ENCODE measurements around the gene TNRC6C. TPM values are rescaled to one million over a fixed set of nuclear protein-coding genes. Genes with fewer than 3 reads are reported as not detected.

TNRC6C gene
- total and polyA plus RNA-seq, 4 donors = 2.2 to 25.9 (median 13.8) TPM

DNA sequence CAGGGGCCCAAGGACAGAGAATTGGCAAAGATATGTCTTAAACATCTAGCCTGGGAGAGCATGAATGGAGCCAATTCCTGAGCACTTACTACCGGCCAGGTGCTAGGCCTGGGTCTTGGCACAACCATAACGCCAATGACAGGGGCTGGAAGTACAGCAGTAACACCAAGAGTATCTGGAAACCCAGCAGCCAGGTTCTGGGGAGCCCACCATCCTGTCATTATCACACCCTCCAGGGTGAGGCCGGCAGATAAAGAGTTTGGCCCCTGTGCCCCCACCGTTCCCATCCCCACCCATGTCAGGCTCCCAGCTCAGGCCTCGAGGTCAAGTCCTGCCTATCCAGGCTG is 171.6 kb downstream of the TNRC6C start:
- no peaks in the 10 kb centered on the region for H3K9me3 ChIP-seq (ENCODE audit: control insufficient read depth in 4 of 4, insufficient read depth in 3 of 4, low read length in 3 of 4)
- no peak overlapping the region for H3K9ac ChIP-seq (ENCODE audit: insufficient read depth in 1 of 2, low read length in 2 of 2)
- peaks cover 0 to 13% (median 0%) of the 10 kb centered on the region in 4 donors for H3K36me3 ChIP-seq (ENCODE audit: control insufficient read depth in 4 of 4, insufficient read depth in 4 of 4, low read length in 4 of 4)
- WGBS, 2 donors = 8 to 31% methylated on average over 5 of the region's 5 CpGs
- no peak for ATAC-seq (ENCODE audit: insufficient read depth, low FRiP score)
- peaks cover 3 to 52% (median 27%) of the 10 kb centered on the region in 5 donors for H3K4me1 ChIP-seq (ENCODE audit: control insufficient read depth in 5 of 5, insufficient read depth in 5 of 5, low read length in 5 of 5)
- H3K27me3 ChIP-seq (ENCODE audit: control insufficient read depth in 3 of 3, insufficient read depth in 3 of 3, low read length in 2 of 3) = peaks cover 0 to 3% (median 0%) of the 10 kb centered on the region in 3 donors
- peak overlapping the region in 1 of 2 donors; percentile 78 for H3K27ac ChIP-seq (ENCODE audit: low read depth in 1 of 2, low read length in 1 of 2)
- no peak for DNase-seq
- H3K4me3 ChIP-seq = no peak overlapping the region
- TF ChIP-seq, protein P1, sequence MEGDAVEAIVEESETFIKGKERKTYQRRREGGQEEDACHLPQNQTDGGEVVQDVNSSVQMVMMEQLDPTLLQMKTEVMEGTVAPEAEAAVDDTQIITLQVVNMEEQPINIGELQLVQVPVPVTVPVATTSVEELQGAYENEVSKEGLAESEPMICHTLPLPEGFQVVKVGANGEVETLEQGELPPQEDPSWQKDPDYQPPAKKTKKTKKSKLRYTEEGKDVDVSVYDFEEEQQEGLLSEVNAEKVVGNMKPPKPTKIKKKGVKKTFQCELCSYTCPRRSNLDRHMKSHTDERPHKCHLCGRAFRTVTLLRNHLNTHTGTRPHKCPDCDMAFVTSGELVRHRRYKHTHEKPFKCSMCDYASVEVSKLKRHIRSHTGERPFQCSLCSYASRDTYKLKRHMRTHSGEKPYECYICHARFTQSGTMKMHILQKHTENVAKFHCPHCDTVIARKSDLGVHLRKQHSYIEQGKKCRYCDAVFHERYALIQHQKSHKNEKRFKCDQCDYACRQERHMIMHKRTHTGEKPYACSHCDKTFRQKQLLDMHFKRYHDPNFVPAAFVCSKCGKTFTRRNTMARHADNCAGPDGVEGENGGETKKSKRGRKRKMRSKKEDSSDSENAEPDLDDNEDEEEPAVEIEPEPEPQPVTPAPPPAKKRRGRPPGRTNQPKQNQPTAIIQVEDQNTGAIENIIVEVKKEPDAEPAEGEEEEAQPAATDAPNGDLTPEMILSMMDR (IDR thresholded peaks at IDR 0.05; ENCODE audit: control extremely low read depth, extremely low read depth) = no peak

DNA sequence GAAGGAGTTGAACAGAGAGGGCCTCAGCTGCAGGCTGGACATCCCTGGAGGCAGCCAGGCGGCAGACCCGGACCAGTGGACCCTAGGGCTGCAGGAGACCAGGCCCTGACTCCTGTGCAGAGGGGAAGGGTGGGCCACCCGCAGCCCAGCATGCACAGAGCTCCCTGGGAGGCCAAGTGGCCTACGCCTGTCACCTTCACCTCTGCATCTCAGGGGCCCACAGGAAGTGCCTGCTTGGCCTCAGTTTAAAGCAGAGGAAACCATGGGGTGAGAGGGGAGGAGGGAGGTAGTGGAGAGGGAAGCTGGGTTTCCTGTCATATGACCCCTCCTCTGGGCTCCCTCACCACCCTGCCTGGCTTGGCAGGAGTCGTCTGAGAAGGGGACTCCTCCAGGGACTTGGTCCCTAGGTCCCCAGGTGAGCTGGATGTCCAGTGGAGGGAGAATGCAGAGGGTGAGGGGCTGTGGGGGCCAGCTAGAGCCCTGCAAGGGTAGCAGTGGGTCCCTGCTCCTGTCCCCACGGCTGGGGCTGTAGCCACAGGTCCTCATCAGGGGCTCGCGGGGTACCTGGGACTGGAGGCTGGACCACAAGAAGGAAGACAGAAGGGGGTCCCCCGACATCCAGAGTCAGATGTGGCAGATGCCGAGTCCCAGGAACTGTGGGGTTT is 172.1 kb downstream of the TNRC6C start, which contains the start of gene TMC8:
TSS of gene TMC8 (plus strand) at position 335 of the 665 bp plus-strand sequence. CDS start 818 bp downstream, outside the sequence.
- peak in 2 of 3 donors; percentile 29 to 57 for DNase-seq
- Histone ChIP-seq H3K4me3 (peak within 1 kb of the TSS; percentile 1), H3K27ac (ENCODE audit: low read depth in 1 of 2, low read length in 1 of 2) (peak within 1 kb of the TSS in 1 of 2 donors; percentile 78), H3K4me1 (ENCODE audit: control insufficient read depth in 5 of 5, insufficient read depth in 5 of 5, low read length in 5 of 5) (peaks cover 3 to 47% (median 26%) of the 10 kb centered on the region in 5 donors), H3K36me3 (ENCODE audit: control insufficient read depth in 4 of 4, insufficient read depth in 4 of 4, low read length in 4 of 4) (peaks cover 0 to 10% (median 0%) of the 10 kb centered on the region in 4 donors), H3K9me3 (ENCODE audit: control insufficient read depth in 4 of 4, insufficient read depth in 3 of 4, low read length in 3 of 4) (no peaks in the 10 kb centered on the region), H3K27me3 (ENCODE audit: control insufficient read depth in 3 of 3, insufficient read depth in 3 of 3, low read length in 2 of 3) (peaks cover 0 to 3% (median 0%) of the 10 kb centered on the region in 3 donors), H3K9ac (ENCODE audit: insufficient read depth in 1 of 2, low read length in 2 of 2) (no peak within 1 kb of the TSS)
- ATAC-seq (ENCODE audit: insufficient read depth, low FRiP score) = no peak
- WGBS, 2 donors = 21 to 52% methylated on average over 10 of the region's 10 CpGs
- TF ChIP-seq, protein P1 (IDR thresholded peaks at IDR 0.05; ENCODE audit: control extremely low read depth, extremely low read depth) = no peak

DNA sequence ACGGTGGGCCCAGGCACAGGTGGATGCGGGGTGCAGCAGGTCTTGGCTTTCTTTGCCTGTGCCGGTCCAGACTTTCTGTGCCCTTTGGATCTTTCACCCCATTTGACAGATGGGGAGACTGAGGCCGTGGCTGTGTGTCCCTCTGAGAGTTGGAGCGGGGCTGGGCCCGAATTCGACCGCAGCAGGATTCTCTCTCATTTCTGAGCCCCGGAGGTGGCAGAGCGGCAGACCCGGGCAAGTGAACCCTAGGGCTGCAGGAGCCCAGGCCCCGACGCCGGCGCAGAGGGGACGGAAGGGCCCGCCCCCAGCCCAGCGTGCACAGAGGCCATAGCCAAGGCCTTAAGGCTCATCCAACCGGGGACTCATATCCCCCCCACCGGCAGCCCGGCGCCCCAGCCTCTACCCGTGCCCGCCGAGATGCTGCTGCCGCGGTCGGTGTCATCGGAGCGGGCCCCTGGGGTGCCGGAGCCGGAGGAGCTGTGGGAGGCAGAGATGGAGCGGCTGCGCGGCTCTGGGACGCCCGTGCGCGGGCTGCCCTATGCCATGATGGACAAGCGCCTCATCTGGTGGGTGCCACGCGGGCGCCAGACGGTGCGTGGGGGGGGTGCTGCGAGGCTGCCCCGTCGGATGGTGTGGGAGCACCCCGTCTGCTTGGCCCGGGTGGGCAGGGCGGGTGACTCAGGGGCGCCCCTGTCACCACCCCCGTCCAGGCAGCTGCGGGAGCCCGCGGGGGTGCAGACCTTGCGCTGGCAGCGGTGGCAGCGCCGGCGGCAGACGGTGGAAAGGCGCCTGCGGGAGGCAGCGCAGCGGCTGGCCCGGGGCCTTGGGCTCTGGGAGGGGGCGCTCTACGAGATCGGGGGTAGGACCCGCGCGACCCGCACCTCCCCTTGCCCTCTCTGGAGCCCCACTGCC is 172.9 kb downstream of the TNRC6C start:
- Histone ChIP-seq H3K9me3 (ENCODE audit: control insufficient read depth in 4 of 4, insufficient read depth in 3 of 4, low read length in 3 of 4) (no peaks in the 10 kb centered on the region), H3K27me3 (ENCODE audit: control insufficient read depth in 3 of 3, insufficient read depth in 3 of 3, low read length in 2 of 3) (peaks cover 0 to 3% (median 0%) of the 10 kb centered on the region in 3 donors), H3K27ac (ENCODE audit: low read depth in 1 of 2, low read length in 1 of 2) (peak overlapping the region in 1 of 2 donors; percentile 78), H3K9ac (ENCODE audit: insufficient read depth in 1 of 2, low read length in 2 of 2) (no peak overlapping the region), H3K4me1 (ENCODE audit: control insufficient read depth in 5 of 5, insufficient read depth in 5 of 5, low read length in 5 of 5) (peaks cover 0 to 40% (median 20%) of the 10 kb centered on the region in 5 donors), H3K36me3 (ENCODE audit: control insufficient read depth in 4 of 4, insufficient read depth in 4 of 4, low read length in 4 of 4) (peaks cover 0 to 2% (median 0%) of the 10 kb centered on the region in 4 donors), H3K4me3 (peak overlapping the region; percentile 1)
- WGBS, 2 donors = 23 to 39% methylated on average over 55 to 74 of the region's 74 CpGs
- ATAC-seq (ENCODE audit: insufficient read depth, low FRiP score) = no peak
- TF ChIP-seq, protein P1 (IDR thresholded peaks at IDR 0.05; ENCODE audit: control extremely low read depth, extremely low read depth) = no peak
- no peak for DNase-seq

All from lung (tissue), 12 donors.